H9 (cell line): Measurements from ENCODE around the gene DUS4L. TPM values are rescaled to one million over a fixed set of nuclear protein-coding genes. Genes with fewer than 3 reads are reported as not detected.

Source experiments
- DNase-seq: peaks from one replicate; pipeline ENCODE4 v3.0.0-alpha.2; 2017
- H2AFZ ChIP-seq: one replicate; pipeline ENCODE4 v1.6.1; 2013; ENCODE audit warnings: mild to moderate bottlenecking, low read length, control low read depth, moderate library complexity
- H2AK5ac ChIP-seq: 2 replicates; pipeline ENCODE4 v1.6.1; 2013; ENCODE audit warnings: low read length, control low read depth, mixed read lengths; ENCODE audit not compliant: insufficient read length
- H2BK120ac ChIP-seq: one replicate; pipeline ENCODE4 v1.6.1; 2013; ENCODE audit warnings: low read depth, mild to moderate bottlenecking, low read length, control low read depth, inconsistent platforms; ENCODE audit not compliant: poor library complexity, severe bottlenecking
- H2BK12ac ChIP-seq: 2 replicates; pipeline ENCODE4 v1.6.1; 2013; ENCODE audit warnings: low read length, control low read depth, mixed read lengths, low read depth; ENCODE audit not compliant: insufficient read length
- H2BK15ac ChIP-seq: 2 replicates; pipeline ENCODE4 v1.6.1; 2013; ENCODE audit warnings: low read depth, low read length, control low read depth
- H2BK20ac ChIP-seq: one replicate; pipeline ENCODE4 v1.6.1; 2013; ENCODE audit warnings: low read depth, mild to moderate bottlenecking, low read length, control low read depth, inconsistent platforms; ENCODE audit not compliant: poor library complexity, severe bottlenecking
- H2BK5ac ChIP-seq: 2 replicates; pipeline ENCODE4 v1.6.1; 2013; ENCODE audit warnings: low read length, control low read depth, mixed read lengths; ENCODE audit not compliant: insufficient read length
- H3K14ac ChIP-seq: 2 replicates; pipeline ENCODE4 v1.6.1; 2013; ENCODE audit warnings: low read length, control low read depth; ENCODE audit not compliant: insufficient read depth
- H3K18ac ChIP-seq: 2 replicates; pipeline ENCODE4 v1.6.1; 2013; ENCODE audit warnings: low read depth, mild to moderate bottlenecking, mixed read lengths, low read length, control low read depth; ENCODE audit not compliant: insufficient read length
- H3K23ac ChIP-seq: 2 replicates; pipeline ENCODE4 v1.6.1; 2013; ENCODE audit warnings: low read length, control low read depth, mixed read lengths, low read depth; ENCODE audit not compliant: insufficient read length
- H3K23me2 ChIP-seq: 2 replicates; pipeline ENCODE4 v1.6.1; 2013; ENCODE audit warnings: low read depth, mild to moderate bottlenecking, mixed read lengths, low read length, control low read depth; ENCODE audit not compliant: insufficient read length, poor library complexity, severe bottlenecking
- H3K27ac ChIP-seq: 2 replicates; pipeline ENCODE4 v1.5.1; 2013; ENCODE audit warnings: low read length, control low read depth, mixed read lengths, low read depth; ENCODE audit not compliant: insufficient read length
- H3K27me3 ChIP-seq: 2 replicates; pipeline ENCODE4 v1.6.1; 2013; ENCODE audit warnings: low read length, control low read depth, inconsistent platforms; ENCODE audit not compliant: insufficient read depth
- H3K4ac ChIP-seq: 2 replicates; pipeline ENCODE4 v1.6.1; 2013; ENCODE audit warnings: low read depth, mild to moderate bottlenecking, control low read depth, inconsistent platforms, low read length, moderate library complexity
- H3K4me1 ChIP-seq: 2 replicates; pipeline ENCODE4 v1.6.1; 2013; ENCODE audit warnings: low read length, control low read depth, inconsistent platforms; ENCODE audit not compliant: insufficient read depth
- H3K4me2 ChIP-seq: 2 replicates; pipeline ENCODE4 v1.6.1; 2013; ENCODE audit warnings: low read length, control low read depth, mixed read lengths; ENCODE audit not compliant: insufficient read length, insufficient read depth
- H3K56ac ChIP-seq: 2 replicates; pipeline ENCODE4 v1.6.1; 2013; ENCODE audit warnings: low read depth, mild to moderate bottlenecking, mixed read lengths, low read length, control low read depth; ENCODE audit not compliant: insufficient read length
- H3K79me1 ChIP-seq: 2 replicates; pipeline ENCODE4 v1.6.1; 2013; ENCODE audit warnings: low read depth, mild to moderate bottlenecking, moderate library complexity, low read length, control low read depth, inconsistent platforms; ENCODE audit not compliant: insufficient read depth, poor library complexity, severe bottlenecking
- H3K79me2 ChIP-seq: 2 replicates; pipeline ENCODE4 v1.6.1; 2013; ENCODE audit warnings: low read length, control low read depth, inconsistent platforms; ENCODE audit not compliant: insufficient read depth
- H3K9ac ChIP-seq: 2 replicates; pipeline ENCODE4 v1.6.1; 2013; ENCODE audit warnings: low read length, control low read depth, mixed read lengths; ENCODE audit not compliant: insufficient read length; ENCODE audit errors: extremely low read depth
- H3K9me3 ChIP-seq: one replicate; pipeline ENCODE4 v1.6.1; 2013; ENCODE audit warnings: low read depth, low read length, inconsistent platforms; ENCODE audit not compliant: control insufficient read depth
- H3T11ph ChIP-seq: one replicate; pipeline ENCODE4 v1.6.1; 2013; ENCODE audit warnings: mild to moderate bottlenecking, low read length, control low read depth, inconsistent platforms
- H4K20me1 ChIP-seq: one replicate; pipeline ENCODE4 v1.6.1; 2013; ENCODE audit not compliant: control insufficient read depth, insufficient read length, insufficient read depth
- H4K5ac ChIP-seq: 2 replicates; pipeline ENCODE4 v1.6.1; 2013; ENCODE audit warnings: low read depth, mild to moderate bottlenecking, mixed read lengths, low read length, control low read depth; ENCODE audit not compliant: insufficient read length
- H4K8ac ChIP-seq: replicated peaks from 2 replicates; pipeline ENCODE4 v1.6.1; 2013; ENCODE audit warnings: low read length, control low read depth, mixed read lengths, low read depth; ENCODE audit not compliant: insufficient read length
- H4K91ac ChIP-seq: 2 replicates; pipeline ENCODE4 v1.6.1; 2013; ENCODE audit warnings: low read depth, mild to moderate bottlenecking, moderate library complexity, mixed read lengths, low read length, control low read depth; ENCODE audit not compliant: insufficient read length
- H3K27ac Mint-ChIP-seq, 3 experiments: 2 replicates in 2 of 3; 3 replicates in 1 of 3; pipeline ENCODE4 v1.8.0; 2020 to 2021; ENCODE audit warnings: mixed read lengths in 3 of 3, mild to moderate bottlenecking in 1 of 3, moderate library complexity in 1 of 3
- H3K27me3 Mint-ChIP-seq: 2 replicates; pipeline ENCODE4 v1.8.0; 2021; ENCODE audit warnings: low read depth, mild to moderate bottlenecking, moderate library complexity, mixed read lengths
- H3K36me3 Mint-ChIP-seq, 3 experiments: 2 replicates in 2 of 3; 3 replicates in 1 of 3; pipeline ENCODE4 v1.8.0; 2020 to 2021; ENCODE audit warnings: low read depth in 3 of 3, mixed read lengths in 3 of 3; ENCODE audit not compliant: insufficient read depth in 1 of 3
- H3K4me1 Mint-ChIP-seq, 2 experiments: 2 replicates each; pipeline ENCODE4 v1.8.0; 2020; ENCODE audit warnings: mixed read lengths in 2 of 2
- H3K4me3 Mint-ChIP-seq, 2 experiments: 2 replicates in 1 of 2; 3 replicates in 1 of 2; pipeline ENCODE4 v1.8.0; 2020 to 2021; ENCODE audit warnings: mild to moderate bottlenecking in 2 of 2, mixed read lengths in 2 of 2, moderate library complexity in 1 of 2
- H3K9me3 Mint-ChIP-seq, 2 experiments: 2 replicates in 1 of 2; 3 replicates in 1 of 2; pipeline ENCODE4 v1.8.0; 2020; ENCODE audit warnings: mild to moderate bottlenecking in 2 of 2, mixed read lengths in 2 of 2, moderate library complexity in 1 of 2
- CTCF ChIP-seq: fragments of 200-600 bp; sonication (generic); conservative IDR thresholded peaks from 3 replicates; pipeline ENCODE4 v1.8.0; 2021; ENCODE audit warnings: antibody characterized with exemption, mild to moderate bottlenecking
- WGBS: extraction: QIAGEN DNeasy Blood & Tissue Kit; methylation state at CpG from one replicate; pipeline ENCODE4 v1.1.7; 2013; ENCODE audit warnings: missing lambda C conversion rate, low lambda C conversion rate, mixed read lengths; ENCODE audit not compliant: insufficient read length; ENCODE audit errors: extremely low coverage; 5-methylcytosine and 5-hydroxymethylcytosine counted together
- total RNA-seq: library from RNA; stranded (reverse); gene quantifications from 2 replicates; pipeline ENCODE4 v1.2.1, GENCODE V29; 2021

Gene DUS4L
- total RNA-seq, 1 experiment from 2014 or later: 10.8 TPM

DNA sequence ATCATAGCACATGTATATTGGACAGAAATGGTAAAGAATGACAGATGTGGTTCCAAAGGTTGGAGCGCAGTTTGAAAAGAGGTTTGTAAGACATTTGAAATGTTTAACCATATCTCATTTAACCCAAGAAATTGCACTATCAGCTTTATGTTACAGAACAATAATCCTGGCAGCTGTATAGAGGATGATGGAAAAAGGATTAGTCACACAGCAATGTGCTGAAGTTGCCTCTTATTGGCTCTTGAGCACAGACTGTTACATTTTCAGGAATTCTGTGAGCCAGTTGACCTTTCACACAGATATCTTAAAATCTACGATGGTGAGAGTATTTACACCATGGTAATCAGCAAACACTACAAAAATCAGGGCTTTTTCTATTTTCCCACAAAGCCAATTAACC lies 3.9 kb upstream of the DUS4L start:
- H3K9me3 ChIP-seq: no peaks in the 10 kb centered on the region
- H2BK120ac ChIP-seq: no peak overlapping the region
- no peak overlapping the region for H3K9ac ChIP-seq
- no peak overlapping the region for H3K23ac ChIP-seq
- H3K27me3 ChIP-seq: no peaks in the 10 kb centered on the region
- H3K56ac ChIP-seq: no peak overlapping the region
- no peak overlapping the region for H2BK20ac ChIP-seq
- H3K14ac ChIP-seq: no peak overlapping the region
- peaks cover 6% of the 10 kb centered on the region for H3K23me2 ChIP-seq
- H4K20me1 ChIP-seq: no peaks in the 10 kb centered on the region
- Mint-ChIP-seq H3K4me1 (peaks cover 20 to 21% of the 10 kb centered on the region in 2 experiments), H3K36me3 (peaks cover 2 to 26% (median 11%) of the 10 kb centered on the region in 3 experiments; a peak in 6 of 7 replicates), H3K27ac (no peak overlapping the region), H3K4me3 (no peak overlapping the region), H3K27me3 (peaks cover 2% of the 10 kb centered on the region; the same call in 1 of the 2 replicates), H3K9me3 (no peaks in the 10 kb centered on the region)
- H3T11ph ChIP-seq: no peak overlapping the region
- WGBS: no CpG with 5 or more reads among the region's 2 CpGs
- no peak for DNase-seq
- no peak overlapping the region for H3K27ac ChIP-seq
- H4K8ac ChIP-seq: no peak overlapping the region
- no peaks in the 10 kb centered on the region; the same call in 1 of the 2 replicates for H3K79me2 ChIP-seq
- H2BK12ac ChIP-seq: no peak overlapping the region
- no peaks in the 10 kb centered on the region for H3K4me1 ChIP-seq
- H3K79me1 ChIP-seq: no peaks in the 10 kb centered on the region
- no peak overlapping the region for H2BK5ac ChIP-seq
- H4K91ac ChIP-seq: no peak overlapping the region
- H3K18ac ChIP-seq: no peak overlapping the region
- H2AK5ac ChIP-seq: no peak overlapping the region
- TF ChIP-seq CTCF: no peak
- no peak overlapping the region for H4K5ac ChIP-seq
- no peak overlapping the region for H2BK15ac ChIP-seq
- no peak overlapping the region for H2AFZ ChIP-seq
- no peak overlapping the region for H3K4me2 ChIP-seq
- H3K4ac ChIP-seq: no peak overlapping the region
